Putamen (tissue), 1 donor: ENCODE data around the gene RHOBTB3.

Experiments used
- DNase-seq: peaks from one replicate; pipeline ENCODE4 v3.0.0-alpha.2; 2016; ENCODE audit warnings: low spot score

RHOBTB3 gene

GRCh38 chr5:95731571-95732554, 727 bp downstream of the RHOBTB3 start:
- peak; percentile 56 for DNase-seq

GRCh38 chr5:95733107-95733665, 2.0 kb downstream of the RHOBTB3 start:
- no peak for DNase-seq

GRCh38 chr5:95734187-95734586, 3.1 kb downstream of the RHOBTB3 start:
- no peak for DNase-seq

GRCh38 chr5:95734906-95735305, 3.8 kb downstream of the RHOBTB3 start:
- DNase-seq = peak; percentile 60

GRCh38 chr5:95735406-95735805, 4.3 kb downstream of the RHOBTB3 start:
- DNase-seq = no peak

GRCh38 chr5:95738072-95738471, 6.9 kb downstream of the RHOBTB3 start:
- no peak for DNase-seq

- no peak for DNase-seq
Measured at GRCh38 chr5:95738834-95739233, 7.7 kb downstream of the RHOBTB3 start.

GRCh38 chr5:95739857-95740256, 8.7 kb downstream of the RHOBTB3 start:
- DNase-seq = no peak

- DNase-seq = no peak
Measured at GRCh38 chr5:95741458-95741857, 10.3 kb downstream of the RHOBTB3 start.

- DNase-seq = no peak
Measured at GRCh38 chr5:95743232-95743631, 12.1 kb downstream of the RHOBTB3 start.

GRCh38 chr5:95743877-95744276, 12.7 kb downstream of the RHOBTB3 start:
- no peak for DNase-seq

- no peak for DNase-seq
Measured at GRCh38 chr5:95746194-95746593, 15.1 kb downstream of the RHOBTB3 start.

- DNase-seq = no peak
Measured at GRCh38 chr5:95746722-95747679, 15.9 kb downstream of the RHOBTB3 start.

GRCh38 chr5:95748133-95748532, 17.0 kb downstream of the RHOBTB3 start:
- no peak for DNase-seq

GRCh38 chr5:95754545-95754944, 23.4 kb downstream of the RHOBTB3 start:
- no peak for DNase-seq

GRCh38 chr5:95759005-95759404, 27.9 kb downstream of the RHOBTB3 start:
- no peak for DNase-seq

GRCh38 chr5:95759634-95760033, 28.5 kb downstream of the RHOBTB3 start:
- DNase-seq = no peak

- DNase-seq = no peak
Measured at GRCh38 chr5:95760273-95761191, 29.4 kb downstream of the RHOBTB3 start.

GRCh38 chr5:95761771-95762651, 30.9 kb downstream of the RHOBTB3 start:
- no peak for DNase-seq

GRCh38 chr5:95762652-95763041, 31.5 kb downstream of the RHOBTB3 start:
- no peak for DNase-seq
